H1 (cell line): ENCODE measurements around the gene FGF14. TPM values are rescaled to one million over a fixed set of nuclear protein-coding genes. Genes with fewer than 3 reads are reported as not detected.

Experiments used
- CTCF ChIA-PET: fragments of 300-600 bp; sonication (Branson Sonifier 250); formaldehyde crosslinking; loops from one replicate; lab custom pipeline; 2021; ENCODE audit not compliant: partially characterized antibody; lab: Charles Lee
- POLR2A ChIA-PET: fragments of 300-600 bp; sonication (Branson Sonifier 250); formaldehyde crosslinking; loops from one replicate; lab custom pipeline; 2021; ENCODE audit warnings: inconsistent platforms; ENCODE audit not compliant: partially characterized antibody; lab: Charles Lee
- DNase-seq, 2 experiments: peaks; one replicate each; pipeline versions ENCODE4 v3.0.0 to v3.0.0-alpha.2; 2010 to 2022; ENCODE audit warnings: low spot score in 2 of 2, low read depth in 1 of 2, mixed read lengths in 1 of 2
- FAIRE-seq: peaks from 2 replicates; lab custom pipeline; 2011; peaks lifted over from hg19 to GRCh38; lab: Jason Lieb, UNC
- H2AFZ ChIP-seq: 2 replicates; pipeline ENCODE4 v1.8.1; 2012; ENCODE audit warnings: low read length, inconsistent platforms
- H2AK5ac ChIP-seq: 2 replicates; pipeline ENCODE4 v1.6.1; 2013; ENCODE audit warnings: low read depth, low read length
- H2BK120ac ChIP-seq: replicated peaks from 2 replicates; pipeline ENCODE3; 2013; ENCODE audit warnings: low read depth, low read length, inconsistent platforms
- H2BK12ac ChIP-seq: 2 replicates; pipeline ENCODE4 v1.6.1; 2013; ENCODE audit warnings: low read depth, low read length
- H2BK15ac ChIP-seq: 2 replicates; pipeline ENCODE4 v1.6.1; 2013; ENCODE audit warnings: low read length
- H2BK20ac ChIP-seq: 2 replicates; pipeline ENCODE4 v1.6.1; 2013; ENCODE audit warnings: low read length
- H2BK5ac ChIP-seq: 2 replicates; pipeline ENCODE4 v1.6.1; 2013; ENCODE audit warnings: low read depth, low read length
- H3K14ac ChIP-seq: 2 replicates; pipeline ENCODE4 v1.6.1; 2013; ENCODE audit warnings: inconsistent platforms; ENCODE audit not compliant: insufficient read length
- H3K18ac ChIP-seq: 2 replicates; pipeline ENCODE4 v1.6.1; 2013; ENCODE audit warnings: low read length; ENCODE audit errors: extremely low read depth
- H3K23ac ChIP-seq: 2 replicates; pipeline ENCODE4 v1.6.1; 2013; ENCODE audit warnings: inconsistent platforms; ENCODE audit not compliant: insufficient read length
- H3K23me2 ChIP-seq: 2 replicates; pipeline ENCODE4 v1.6.1; 2013; ENCODE audit warnings: low read depth, low read length
- H3K27ac ChIP-seq: 2 replicates; pipeline ENCODE4 v1.6.1; 2011; ENCODE audit warnings: low read depth, low read length, inconsistent platforms
- H3K27me3 ChIP-seq, 4 experiments: replicated peaks in 1 of 4; 1 replicate in 1 of 4; 2 replicates in 3 of 4; pipeline versions ENCODE4 v1.6.1 to v1.8.1; 2011 to 2013; ENCODE audit warnings: low read length in 3 of 4, mild to moderate bottlenecking in 3 of 4, inconsistent platforms in 2 of 4, mixed read lengths in 2 of 4, moderate library complexity in 1 of 4; ENCODE audit not compliant: control insufficient read depth in 3 of 4, insufficient read depth in 3 of 4; ENCODE audit errors: extremely low read depth in 1 of 4
- H3K36me3 ChIP-seq, 4 experiments: 2 replicates each; pipeline versions ENCODE4 v1.6.1 to v1.8.1; 2011 to 2013; ENCODE audit warnings: mild to moderate bottlenecking in 4 of 4, low read length in 3 of 4, moderate library complexity in 2 of 4, control low read depth in 1 of 4, inconsistent platforms in 1 of 4; ENCODE audit not compliant: insufficient read depth in 4 of 4, control insufficient read depth in 2 of 4
- H3K4ac ChIP-seq: replicated peaks from 2 replicates; pipeline ENCODE3; 2013; ENCODE audit warnings: low read length, low read depth, mixed read lengths, inconsistent platforms; ENCODE audit not compliant: insufficient read length
- H3K4me1 ChIP-seq, 4 experiments: replicated peaks in 1 of 4; 1 replicate in 1 of 4; 2 replicates in 3 of 4; pipeline versions ENCODE4 v1.6.1 to v1.8.1; 2011 to 2013; ENCODE audit warnings: low read length in 3 of 4, inconsistent platforms in 2 of 4, mixed read lengths in 1 of 4; ENCODE audit not compliant: insufficient read depth in 4 of 4, control insufficient read depth in 3 of 4
- H3K4me2 ChIP-seq, 2 experiments: 2 replicates each; pipeline versions ENCODE4 v1.6.1 to v1.8.1; 2011 to 2013; ENCODE audit warnings: low read depth in 2 of 2, low read length in 2 of 2, control low read depth in 1 of 2, inconsistent platforms in 1 of 2, mild to moderate bottlenecking in 1 of 2; ENCODE audit not compliant: insufficient read depth in 1 of 2
- H3K4me3 ChIP-seq, 4 experiments: fragments of 200-600, 300-600 bp in 1 of 4; sonication (generic), shearing (Covaris generic), sonication (Bioruptor Twin) in 1 of 4; 2 replicates each; pipeline versions ENCODE4 v1.5.1 to v1.8.1; 2011 to 2016; ENCODE audit warnings: low read length in 4 of 4, low read depth in 3 of 4, control low read depth in 2 of 4, inconsistent platforms in 2 of 4, mild to moderate bottlenecking in 2 of 4, mixed read lengths in 1 of 4, moderate library complexity in 1 of 4; ENCODE audit not compliant: insufficient read depth in 2 of 4; ENCODE audit errors: extremely low read depth in 1 of 4
- H3K56ac ChIP-seq: replicated peaks from 2 replicates; pipeline ENCODE3; 2013; ENCODE audit warnings: low read depth, mild to moderate bottlenecking, mixed read lengths, low read length, inconsistent platforms; ENCODE audit not compliant: insufficient read length
- H3K79me1 ChIP-seq: 2 replicates; pipeline ENCODE4 v1.6.1; 2013; ENCODE audit warnings: low read depth, low read length, control low read depth
- H3K79me2 ChIP-seq, 2 experiments: 2 replicates each; pipeline versions ENCODE4 v1.6.1 to v1.8.1; 2012 to 2013; ENCODE audit warnings: low read length in 2 of 2, mild to moderate bottlenecking in 2 of 2, inconsistent platforms in 1 of 2; ENCODE audit not compliant: insufficient read depth in 2 of 2, control insufficient read depth in 1 of 2
- H3K9ac ChIP-seq, 4 experiments: replicated peaks in 1 of 4; 1 replicate in 1 of 4; 2 replicates in 3 of 4; pipeline versions ENCODE4 v1.6.1 to v1.8.1; 2011 to 2013; ENCODE audit warnings: low read depth in 3 of 4, low read length in 3 of 4, control low read depth in 2 of 4, mild to moderate bottlenecking in 2 of 4, moderate library complexity in 2 of 4, inconsistent platforms in 1 of 4; ENCODE audit errors: extremely low read depth in 1 of 4
- H3K9me3 ChIP-seq, 2 experiments: 2 replicates each; pipeline versions ENCODE4 v1.6.1 to v1.8.1; 2012 to 2013; ENCODE audit warnings: mild to moderate bottlenecking in 2 of 2, moderate library complexity in 2 of 2, control low read depth in 1 of 2, inconsistent platforms in 1 of 2, low read depth in 1 of 2, low read length in 1 of 2, mixed read lengths in 1 of 2; ENCODE audit not compliant: insufficient read depth in 2 of 2
- H4K20me1 ChIP-seq, 2 experiments: replicated peaks in 1 of 2; 2 replicates each; pipeline versions ENCODE3 to v1.8.1; 2011 to 2013; ENCODE audit warnings: inconsistent platforms in 2 of 2, low read length in 2 of 2, mild to moderate bottlenecking in 1 of 2; ENCODE audit not compliant: insufficient read depth in 2 of 2, control insufficient read depth in 1 of 2
- H4K5ac ChIP-seq: 2 replicates; pipeline ENCODE4 v1.6.1; 2013; ENCODE audit warnings: low read length, low read depth, mixed read lengths, inconsistent platforms; ENCODE audit not compliant: insufficient read length
- H4K8ac ChIP-seq: 2 replicates; pipeline ENCODE4 v1.8.0; 2013; ENCODE audit warnings: mild to moderate bottlenecking, moderate library complexity, low read length, inconsistent platforms; ENCODE audit not compliant: insufficient read depth; ENCODE audit errors: extremely low read depth
- H4K91ac ChIP-seq: replicated peaks from 2 replicates; pipeline ENCODE3; 2013; ENCODE audit warnings: low read length, mixed read lengths, inconsistent platforms; ENCODE audit not compliant: insufficient read length
- BRCA1 ChIP-seq: IDR thresholded peaks from 2 replicates; pipeline ENCODE4 v1.6.1; 2012; ENCODE audit warnings: low read depth, low read length, improper control_type of control experiment
- CHD2 ChIP-seq: IDR thresholded peaks from 2 replicates; pipeline ENCODE4 v1.6.1; 2012; ENCODE audit warnings: low read length, improper control_type of control experiment
- HDAC6 ChIP-seq: IDR thresholded peaks from one replicate; pipeline ENCODE4 v1.7.1; 2012; ENCODE audit warnings: low read depth, mild to moderate bottlenecking, inconsistent platforms, low read length, moderate library complexity
- NRF1 ChIP-seq: IDR thresholded peaks from 2 replicates; pipeline ENCODE4 v1.6.1; 2011; ENCODE audit warnings: mild to moderate bottlenecking, low read depth, low read length, improper control_type of control experiment
- SP2 ChIP-seq: IDR thresholded peaks from 2 replicates; pipeline ENCODE4 v1.6.1; 2012; ENCODE audit warnings: mild to moderate bottlenecking, low read length, inconsistent platforms
- SRF ChIP-seq: IDR thresholded peaks from 2 replicates; pipeline ENCODE4 v1.6.1; 2011; ENCODE audit warnings: mild to moderate bottlenecking, low read depth, low read length, moderate library complexity
- WGBS, 2 experiments: shearing (Covaris generic) in 1 of 2; methylation state at CpG; one replicate each; pipeline versions ENCODE4 v1.1.6 to v1.1.7; 2013 to 2015; ENCODE audit warnings: low lambda C conversion rate in 2 of 2, mixed read lengths in 2 of 2, inconsistent platforms in 1 of 2, low coverage in 1 of 2, missing lambda C conversion rate in 1 of 2; ENCODE audit not compliant: insufficient replicate concordance in 2 of 2, insufficient coverage in 1 of 2, insufficient read length in 1 of 2; ENCODE audit errors: extremely low coverage in 1 of 2, missing lambda C conversion rate in 1 of 2; 5-methylcytosine and 5-hydroxymethylcytosine counted together
- polyA plus RNA-seq, 7 experiments: library from polyadenylated mRNA; depleted of rRNA in 3 of 7; stranded (reverse) in 5 of 7; unstranded in 2 of 7; fragments of >200 nt in 5 of 7; fragments of 200-250 nt in 2 of 7; gene quantifications; 1 replicate in 5 of 7; 2 replicates in 1 of 7; 4 replicates in 1 of 7; pipeline versions ENCODE4 v1.2.1 to v1.2.3, GENCODE V29; 2011 to 2013; ENCODE audit warnings: missing spikeins in 2 of 7, mixed read lengths in 2 of 7
- total RNA-seq: library from RNA; stranded (reverse); fragmentation: NEBNext Ultra II Directional; extraction: Animal tissue kit (Norgen Biotek cat#: 25700); gene quantifications from 2 replicates; pipeline ENCODE4 v1.2.1, GENCODE V29; 2021
- TF ChIP-seq, protein P1 (sequence below): IDR thresholded peaks from 2 replicates; pipeline ENCODE4 v1.6.1; 2011; ENCODE audit warnings: low read depth, mild to moderate bottlenecking, low read length; ENCODE audit not compliant: insufficient read depth

Gene FGF14
- total and polyA plus RNA-seq, 2 of the 8 experiments (the other 6 are each of a cell fraction or from before 2014, with no cell fraction given), result 0.05 to 0.58 TPM

DNA sequence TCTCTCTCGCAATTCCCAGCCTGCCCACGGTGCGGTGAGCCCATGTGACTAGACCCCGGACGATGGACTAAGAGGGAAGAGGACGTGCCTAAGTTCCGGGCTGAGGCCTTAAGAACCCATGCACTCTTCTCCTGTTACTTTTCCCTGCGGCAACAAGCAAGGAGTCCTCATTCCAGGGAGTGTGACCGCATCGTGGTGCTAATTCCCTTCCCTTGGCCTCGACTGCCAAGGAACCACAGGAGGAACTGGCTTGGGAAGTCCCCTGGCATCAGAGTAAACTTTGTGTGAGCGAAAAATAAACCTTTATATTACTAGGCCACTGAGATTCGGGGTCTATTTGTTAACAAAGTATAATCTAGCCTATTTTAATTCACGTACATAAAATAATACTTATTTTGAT is 34.0 kb downstream of the FGF14 start:
- Histone ChIP-seq H3K27ac (no peak overlapping the region), H2AFZ (no peak overlapping the region), H3K27me3 (no peaks in the 10 kb centered on the region), H3K4ac (no peak overlapping the region), H3K56ac (no peak overlapping the region), H3K14ac (no peak overlapping the region), H3K36me3 (no peaks in the 10 kb centered on the region), H3K4me1 (no peaks in the 10 kb centered on the region), H2BK120ac (no peak overlapping the region), H3K79me1 (no peaks in the 10 kb centered on the region), H2BK12ac (no peak overlapping the region), H2BK15ac (no peak overlapping the region), H2BK20ac (no peak overlapping the region), H3K23me2 (no peaks in the 10 kb centered on the region), H3K23ac (no peak overlapping the region), H4K20me1 (no peaks in the 10 kb centered on the region), H3K79me2 (no peaks in the 10 kb centered on the region), H3K9me3 (no peaks in the 10 kb centered on the region), H4K91ac (no peak overlapping the region), H4K8ac (no peak overlapping the region), H2BK5ac (no peak overlapping the region; the same call in 1 of the 2 replicates), H4K5ac (no peak overlapping the region), H3K4me2 (no peak overlapping the region), H3K9ac (no peak overlapping the region), H3K4me3 (no peak overlapping the region), H2AK5ac (no peak overlapping the region), H3K18ac (no peak overlapping the region)
- POLR2A ChIA-PET, result interaction anchor here (0.6 kb wide), 1 partner anchor 78 kb away, joined by 4 read pairs; no protein-coding TSS in a partner anchor
- DNase-seq (no peak), FAIRE-seq (no peak)
- WGBS, 2 experiments, result 93% methylated on average over 14 of the region's 14 CpGs; no CpG with 5 or more reads in 1 of the 2 experiments
- CTCF ChIA-PET, result no interaction called here
- TF ChIP-seq SRF (no peak), SP2 (no peak), BRCA1 (no peak), CHD2 (no peak), NRF1 (no peak), HDAC6 (no peak)
- TF ChIP-seq, protein P1, sequence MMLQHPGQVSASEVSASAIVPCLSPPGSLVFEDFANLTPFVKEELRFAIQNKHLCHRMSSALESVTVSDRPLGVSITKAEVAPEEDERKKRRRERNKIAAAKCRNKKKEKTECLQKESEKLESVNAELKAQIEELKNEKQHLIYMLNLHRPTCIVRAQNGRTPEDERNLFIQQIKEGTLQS, result no peak
